MCF 10A (cell line): ENCODE measurements around the gene PTX4. TPM values are rescaled to one million over a fixed set of nuclear protein-coding genes. Genes with fewer than 3 reads are reported as not detected.

ENCODE experiments used
- BruUV-seq: library from RNA; stranded (reverse); fragments of 400-500 nt; replicated peaks from 2 replicates; lab custom pipeline; 2021; lab: Mats Ljungman, UMichigan
- CTCF ChIA-PET: fragments of 300-600 bp; sonication (Branson Sonifier 250); formaldehyde crosslinking; extraction: SDS; loops from one replicate; lab custom pipeline; 2021; ENCODE audit warnings: antibody characterized with exemption, inconsistent platforms; lab: Yijun Ruan, JAX
- POLR2A ChIA-PET: fragments of 300-600, 350-650 bp; sonication (Branson Sonifier 250); formaldehyde crosslinking; extraction: SDS; loops from one replicate; lab custom pipeline; 2020; ENCODE audit warnings: antibody characterized with exemption, inconsistent platforms; lab: Yijun Ruan, JAX
- DNase-seq: peaks from one replicate; pipeline ENCODE4 v3.0.0-alpha.2; 2018; ENCODE audit not compliant: unreplicated experiment
- H3K27ac Mint-ChIP-seq: one replicate; pipeline ENCODE4 v1.8.0; 2022; ENCODE audit warnings: mild to moderate bottlenecking, low read depth, mixed read lengths; ENCODE audit not compliant: unreplicated experiment
- H3K27me3 Mint-ChIP-seq: one replicate; pipeline ENCODE4 v1.8.0; 2022; ENCODE audit warnings: mixed read lengths; ENCODE audit not compliant: insufficient read depth, unreplicated experiment
- H3K36me3 Mint-ChIP-seq: one replicate; pipeline ENCODE4 v1.8.0; 2022; ENCODE audit warnings: mild to moderate bottlenecking, moderate library complexity, mixed read lengths; ENCODE audit not compliant: insufficient read depth, unreplicated experiment
- H3K4me1 Mint-ChIP-seq: one replicate; pipeline ENCODE4 v1.8.0; 2022; ENCODE audit warnings: mixed read lengths; ENCODE audit not compliant: insufficient read depth, unreplicated experiment
- H3K4me3 Mint-ChIP-seq: one replicate; pipeline ENCODE4 v1.8.0; 2022; ENCODE audit warnings: mild to moderate bottlenecking, moderate library complexity, mixed read lengths; ENCODE audit not compliant: unreplicated experiment
- H3K9me3 Mint-ChIP-seq: one replicate; pipeline ENCODE4 v1.8.0; 2022; ENCODE audit warnings: mixed read lengths; ENCODE audit not compliant: unreplicated experiment
- CTCF ChIP-seq: fragments of 200-600 bp; IDR thresholded peaks from one replicate; pipeline ENCODE4 v1.8.0; 2022; ENCODE audit warnings: antibody characterized with exemption, mild to moderate bottlenecking; ENCODE audit not compliant: unreplicated experiment
- intact Hi-C: fragments of 100-400 bp; cut with micrococcal nuclease; formaldehyde crosslinking; loops from 2 replicates; pipeline ENCODE4 v1.14.1; 2022
- total RNA-seq: library from RNA; stranded (reverse); gene quantifications from 2 replicates; pipeline ENCODE4 v1.2.3, GENCODE V29; 2022

PTX4 gene
- total RNA-seq, 1 experiment from 2014 or later: not detected

- TF ChIP-seq CTCF: no peak
- no peaks in the 10 kb centered on the region for H3K27me3 Mint-ChIP-seq
- no peak for DNase-seq
- no peak overlapping the region for H3K27ac Mint-ChIP-seq
- POLR2A ChIA-PET: interaction anchor here (1.5 kb wide), 1 partner anchor 16 kb away, joined by 3 read pairs; no protein-coding TSS in a partner anchor
- no peaks in the 10 kb centered on the region for H3K9me3 Mint-ChIP-seq
- H3K4me3 Mint-ChIP-seq: peak overlapping the region; percentile 19
- no peaks in the 10 kb centered on the region for H3K4me1 Mint-ChIP-seq
- no TSS peak for BruUV-seq
- CTCF ChIA-PET: no interaction called here
- intact Hi-C loops: no loop called here
- H3K36me3 Mint-ChIP-seq: no peaks in the 10 kb centered on the region
Measured at GRCh38 chr16:1491327-1491726, 2.6 kb upstream of the PTX4 start.

- H3K27me3 Mint-ChIP-seq: no peaks in the 10 kb centered on the region
- CTCF ChIA-PET: interaction anchor here (0.6 kb wide), 1 partner anchor 20 kb away, joined by 3 read pairs; no protein-coding TSS in a partner anchor
- POLR2A ChIA-PET: no interaction called here
- H3K9me3 Mint-ChIP-seq: no peaks in the 10 kb centered on the region
- H3K27ac Mint-ChIP-seq: no peak overlapping the region
- H3K4me3 Mint-ChIP-seq: no peak overlapping the region
- no TSS peak for BruUV-seq
- H3K36me3 Mint-ChIP-seq: no peaks in the 10 kb centered on the region
- TF ChIP-seq CTCF: no peak
- intact Hi-C loops: no loop called here
- no peak for DNase-seq
- no peaks in the 10 kb centered on the region for H3K4me1 Mint-ChIP-seq
Measured at GRCh38 chr16:1489077-1489476, 333 bp upstream of the PTX4 start.

GRCh38 chr16:1488054-1488601 is 616 bp downstream of the PTX4 start:
- BruUV-seq: no TSS peak
- intact Hi-C loops: no loop called here
- Mint-ChIP-seq H3K9me3 (no peaks in the 10 kb centered on the region), H3K4me3 (no peak overlapping the region), H3K4me1 (no peaks in the 10 kb centered on the region), H3K36me3 (no peaks in the 10 kb centered on the region), H3K27me3 (no peaks in the 10 kb centered on the region), H3K27ac (no peak overlapping the region)
- no peak for DNase-seq
- POLR2A ChIA-PET: no interaction called here
- TF ChIP-seq CTCF: no peak
- CTCF ChIA-PET: no interaction called here

- H3K27me3 Mint-ChIP-seq: no peaks in the 10 kb centered on the region
- CTCF ChIA-PET: no interaction called here
- H3K4me1 Mint-ChIP-seq: no peaks in the 10 kb centered on the region
Measured at GRCh38 chr16:1487395-1488053, 1.2 kb downstream of the PTX4 start.

More at GRCh38 chr16:1487395-1488053, 1.2 kb downstream of the PTX4 start:
- no peak for DNase-seq
- Mint-ChIP-seq H3K4me3 (no peak overlapping the region), H3K27ac (no peak overlapping the region), H3K36me3 (no peaks in the 10 kb centered on the region), H3K9me3 (no peaks in the 10 kb centered on the region)
- intact Hi-C loops: no loop called here
- no TSS peak for BruUV-seq
- POLR2A ChIA-PET: no interaction called here
- TF ChIP-seq CTCF: no peak
